Smooth muscle cell (in vitro differentiated cells): Measurements from ENCODE around the gene MID1. TPM values are rescaled to one million over a fixed set of nuclear protein-coding genes. Genes with fewer than 3 reads are reported as not detected.
"Not testable (repeated sequence)": the region's sequence is repeated elsewhere in the genome, so short reads cannot be mapped to it uniquely, and the experiment has no call there.

Source experiments
- DNase-seq: peaks from one replicate; lab custom pipeline; 2025; ENCODE audit not compliant: unreplicated experiment; lab: John Stamatoyannopoulos, UW
- H2AFZ ChIP-seq: fragments of 200-600 bp; sonication (generic); 2 replicates; pipeline ENCODE4 v1.6.0; 2016; ENCODE audit warnings: antibody characterized with exemption, low read depth, mild to moderate bottlenecking
- H3F3A ChIP-seq: fragments of 200-600 bp; sonication (generic); 2 replicates; pipeline ENCODE4 v1.6.0; 2017; ENCODE audit warnings: antibody characterized with exemption, low read depth
- H3K27ac ChIP-seq: fragments of 200-600 bp; sonication (generic); 2 replicates; pipeline ENCODE4 v1.5.1; 2016; ENCODE audit warnings: low read depth, mild to moderate bottlenecking
- H3K27me3 ChIP-seq: fragments of 200-600 bp; sonication (generic); 2 replicates; pipeline ENCODE4 v1.6.1; 2016; ENCODE audit warnings: low read depth, mild to moderate bottlenecking
- H3K36me3 ChIP-seq: fragments of 200-600 bp; sonication (generic); 2 replicates; pipeline ENCODE4 v1.5.1; 2016; ENCODE audit warnings: low read depth
- H3K4me1 ChIP-seq: fragments of 200-600 bp; sonication (generic); 2 replicates; pipeline ENCODE4 v1.5.1; 2016; ENCODE audit warnings: low read depth
- H3K4me2 ChIP-seq: fragments of 200-600 bp; sonication (generic); 2 replicates; pipeline ENCODE4 v1.6.0; 2016; ENCODE audit warnings: mild to moderate bottlenecking
- H3K4me3 ChIP-seq: fragments of 200-600 bp; sonication (generic); 2 replicates; pipeline ENCODE4 v1.5.1; 2016; ENCODE audit warnings: mild to moderate bottlenecking
- H3K79me2 ChIP-seq: fragments of 200-600 bp; sonication (generic); 2 replicates; pipeline ENCODE4 v1.6.0; 2016; ENCODE audit warnings: low read depth, mild to moderate bottlenecking
- H3K9ac ChIP-seq: fragments of 200-600 bp; sonication (generic); 2 replicates; pipeline ENCODE4 v1.6.0; 2016; ENCODE audit warnings: low read depth
- H3K9me3 ChIP-seq: fragments of 200-600 bp; sonication (generic); replicated peaks from 2 replicates; pipeline ENCODE4 v1.5.1; 2016; ENCODE audit warnings: low read depth
- H4K20me1 ChIP-seq: fragments of 200-600 bp; sonication (generic); 2 replicates; pipeline ENCODE4 v1.6.0; 2016; ENCODE audit warnings: low read depth
- WGBS: methylation state at CpG from one replicate; pipeline ENCODE4 v1.1.7; 2016; ENCODE audit warnings: low lambda C conversion rate; 5-methylcytosine and 5-hydroxymethylcytosine counted together
- polyA plus RNA-seq: library from polyadenylated mRNA; unstranded; fragments of >200 nt; fragmentation: Nextera tagmentation; extraction: Ambion mirVana; gene quantifications from 2 replicates; pipeline ENCODE4 v1.2.1, GENCODE V29; 2016
- total RNA-seq: library from RNA; depleted of rRNA; stranded (reverse); fragments of >200 nt; gene quantifications from 2 replicates; pipeline ENCODE4 v1.2.3, GENCODE V29; 2014
- TF ChIP-seq, protein P1 (sequence below): fragments of 200-600 bp; sonication (generic); IDR thresholded peaks from 2 replicates; pipeline ENCODE4 v1.5.1; 2017; ENCODE audit warnings: borderline replicate concordance, mild to moderate bottlenecking, antibody characterized with exemption; ENCODE audit not compliant: insufficient read depth, poor library complexity, severe bottlenecking

The MID1 gene
- total and polyA plus RNA-seq, 2 experiments from 2014 or later: 22.6 to 45.2 TPM

DNA sequence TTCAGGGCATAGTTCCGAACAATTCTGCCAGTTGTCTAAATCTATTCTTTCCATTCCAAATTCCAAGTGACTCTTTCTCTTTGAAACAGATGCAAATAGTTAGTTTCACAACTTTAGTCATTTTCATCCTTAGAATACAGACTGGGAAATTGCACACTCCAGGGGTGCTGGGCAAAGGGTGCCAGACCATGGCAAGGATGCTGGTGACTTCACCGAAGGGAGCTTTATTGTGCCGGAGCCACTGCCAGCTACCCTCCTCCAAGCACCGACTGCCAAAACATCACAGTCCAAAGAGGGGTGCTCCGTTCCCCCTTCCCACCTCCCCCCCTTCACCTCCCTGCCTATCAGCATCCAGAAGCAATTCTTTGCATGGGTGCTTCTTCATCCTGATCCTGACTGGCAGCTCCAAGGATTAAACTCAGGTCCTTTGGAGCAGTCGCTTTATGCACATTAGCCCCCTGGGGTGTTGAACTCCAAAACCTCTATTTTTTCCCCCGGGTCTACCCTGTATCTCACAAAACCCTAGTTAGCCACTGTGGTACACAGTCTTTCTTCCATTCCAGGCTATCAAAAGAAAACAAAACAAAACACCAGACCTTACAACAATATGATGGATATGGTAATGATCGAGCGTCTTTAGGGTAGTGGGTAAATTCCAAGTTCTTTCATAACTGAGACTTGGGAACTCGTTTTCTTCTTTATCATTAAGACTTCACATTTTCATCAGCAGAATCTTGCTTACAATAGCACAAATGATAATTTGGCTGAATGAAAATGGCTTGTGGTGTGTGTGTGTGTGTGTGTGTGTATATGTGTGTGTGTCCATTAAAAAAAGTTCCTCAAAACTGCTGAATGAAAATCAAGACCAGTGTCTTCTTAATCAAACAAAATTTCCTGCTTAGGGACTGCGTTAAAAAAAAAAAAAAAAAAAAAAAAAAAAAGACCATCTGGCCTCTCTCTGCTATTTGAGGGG lies 28.7 kb downstream of the MID1 start:
- no peaks in the 10 kb centered on the region for H3F3A ChIP-seq
- no peak overlapping the region for H3K4me3 ChIP-seq
- no peak for DNase-seq
- H3K36me3 ChIP-seq: no peaks in the 10 kb centered on the region
- 70% methylated on average over 11 of the region's 11 CpGs for WGBS
- TF ChIP-seq, protein P1, sequence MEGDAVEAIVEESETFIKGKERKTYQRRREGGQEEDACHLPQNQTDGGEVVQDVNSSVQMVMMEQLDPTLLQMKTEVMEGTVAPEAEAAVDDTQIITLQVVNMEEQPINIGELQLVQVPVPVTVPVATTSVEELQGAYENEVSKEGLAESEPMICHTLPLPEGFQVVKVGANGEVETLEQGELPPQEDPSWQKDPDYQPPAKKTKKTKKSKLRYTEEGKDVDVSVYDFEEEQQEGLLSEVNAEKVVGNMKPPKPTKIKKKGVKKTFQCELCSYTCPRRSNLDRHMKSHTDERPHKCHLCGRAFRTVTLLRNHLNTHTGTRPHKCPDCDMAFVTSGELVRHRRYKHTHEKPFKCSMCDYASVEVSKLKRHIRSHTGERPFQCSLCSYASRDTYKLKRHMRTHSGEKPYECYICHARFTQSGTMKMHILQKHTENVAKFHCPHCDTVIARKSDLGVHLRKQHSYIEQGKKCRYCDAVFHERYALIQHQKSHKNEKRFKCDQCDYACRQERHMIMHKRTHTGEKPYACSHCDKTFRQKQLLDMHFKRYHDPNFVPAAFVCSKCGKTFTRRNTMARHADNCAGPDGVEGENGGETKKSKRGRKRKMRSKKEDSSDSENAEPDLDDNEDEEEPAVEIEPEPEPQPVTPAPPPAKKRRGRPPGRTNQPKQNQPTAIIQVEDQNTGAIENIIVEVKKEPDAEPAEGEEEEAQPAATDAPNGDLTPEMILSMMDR: no peak
- H3K27me3 ChIP-seq: no peaks in the 10 kb centered on the region
- no peak overlapping the region for H3K4me2 ChIP-seq
- H3K4me1 ChIP-seq: peaks cover 22% of the 10 kb centered on the region
- H3K79me2 ChIP-seq: peaks cover 33% of the 10 kb centered on the region
- H3K9ac ChIP-seq: no peak overlapping the region
- H4K20me1 ChIP-seq: no peaks in the 10 kb centered on the region
- no peak overlapping the region for H2AFZ ChIP-seq
- no peak overlapping the region for H3K27ac ChIP-seq
- no peaks in the 10 kb centered on the region for H3K9me3 ChIP-seq

DNA sequence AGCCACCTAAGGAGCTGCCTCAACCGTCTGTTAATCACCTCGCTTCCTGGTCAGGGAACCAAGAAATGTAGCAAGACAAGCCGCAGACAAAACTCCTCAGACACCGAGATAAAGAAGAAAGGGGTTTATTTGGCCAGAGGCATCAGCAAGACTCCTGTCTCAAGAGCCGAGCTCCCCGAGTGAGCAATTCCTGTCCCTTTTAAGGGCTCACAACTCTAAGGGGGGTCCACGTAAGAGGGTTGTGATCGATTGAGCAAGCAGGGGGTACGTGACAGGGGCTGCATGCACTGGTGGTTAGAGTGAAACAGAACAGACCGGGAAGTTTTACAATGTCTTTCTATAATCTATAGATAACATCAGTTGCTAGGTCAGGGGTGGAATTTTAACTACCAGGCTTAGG lies 30.6 kb downstream of the MID1 start:
- Histone ChIP-seq H3K4me1 (peaks cover 22% of the 10 kb centered on the region), H3K9ac (peak overlapping the region; percentile 83), H2AFZ (peak overlapping the region; percentile 30), H3K27ac (peak overlapping the region; percentile 98), H3K4me2 (peak overlapping the region; percentile 83), H3K4me3 (peak overlapping the region; percentile 49), H3K79me2 (peaks cover 41% of the 10 kb centered on the region)
- H3K27me3 ChIP-seq, H3K36me3 ChIP-seq, DNase-seq, H4K20me1 ChIP-seq, H3K9me3 ChIP-seq, H3F3A ChIP-seq: not testable (repeated sequence)
- 41% methylated on average over 10 of the region's 10 CpGs for WGBS

DNA sequence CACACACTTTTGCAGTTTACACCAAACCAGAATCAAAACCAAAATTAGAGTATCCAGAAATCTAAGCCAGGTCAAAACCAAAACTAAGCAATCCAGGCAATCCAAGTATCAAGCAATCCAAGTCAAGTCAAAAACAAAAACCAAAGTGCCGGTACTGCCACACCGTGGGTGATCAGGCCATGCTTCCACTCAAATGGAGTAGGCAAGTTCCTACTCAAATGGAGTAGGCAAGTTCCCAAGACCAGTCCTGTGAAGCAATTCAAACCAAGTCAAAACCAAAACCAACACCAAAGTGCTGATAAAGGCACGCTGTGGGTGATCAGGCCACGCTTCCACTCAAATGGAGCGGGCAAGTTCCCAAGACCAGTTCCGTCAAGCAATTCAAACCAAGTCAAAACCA lies 31.3 kb downstream of the MID1 start:
- peak overlapping the region; percentile 49 for H3K4me3 ChIP-seq
- peak overlapping the region; percentile 83 for H3K4me2 ChIP-seq
- H3K9me3 ChIP-seq: no peaks in the 10 kb centered on the region
- whole genome bisulfite sequencing: 68% methylated on average over 6 of the region's 6 CpGs
- H4K20me1 ChIP-seq: no peaks in the 10 kb centered on the region
- H3F3A ChIP-seq: no peaks in the 10 kb centered on the region
- peak overlapping the region; percentile 83 for H3K9ac ChIP-seq
- no peaks in the 10 kb centered on the region for H3K27me3 ChIP-seq
- no peak overlapping the region for H2AFZ ChIP-seq
- H3K79me2 ChIP-seq: peaks cover 44% of the 10 kb centered on the region
- H3K27ac ChIP-seq: peak overlapping the region; percentile 98
- H3K4me1 ChIP-seq: peaks cover 22% of the 10 kb centered on the region
- H3K36me3 ChIP-seq: no peaks in the 10 kb centered on the region
- DNase-seq: no peak
- TF ChIP-seq, protein P1: no peak

DNA sequence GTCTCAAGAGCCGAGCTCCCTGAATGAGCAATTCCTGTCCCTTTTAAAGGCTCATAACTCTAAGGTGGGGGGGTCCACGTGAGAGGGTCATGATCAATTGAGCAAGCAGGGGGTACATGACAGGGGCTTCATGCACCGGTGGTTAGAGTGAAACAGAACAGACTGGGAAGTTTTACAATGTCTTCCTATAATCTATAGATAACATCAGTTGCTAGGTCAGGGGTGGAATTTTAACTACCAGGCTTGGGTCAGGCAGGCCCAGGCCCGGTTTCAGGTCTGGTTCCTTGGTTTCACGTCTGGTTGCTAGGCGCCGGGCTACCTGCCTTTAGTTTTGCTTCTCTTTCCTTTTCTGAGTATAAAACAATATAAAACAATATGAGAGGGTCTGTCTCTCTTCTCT lies 35.5 kb downstream of the MID1 start:
- Histone ChIP-seq H3K27ac (peak overlapping the region; percentile 38), H3K79me2 (peaks cover 46% of the 10 kb centered on the region)
- H3F3A ChIP-seq, DNase-seq, H3K9me3 ChIP-seq, H3K27me3 ChIP-seq, H3K9ac ChIP-seq, H3K4me1 ChIP-seq, H2AFZ ChIP-seq, H4K20me1 ChIP-seq, H3K4me2 ChIP-seq, H3K4me3 ChIP-seq, H3K36me3 ChIP-seq: not testable (repeated sequence)
- WGBS: 55% methylated on average over 7 of the region's 7 CpGs
